ENCODE data around the gene CNTNAP2. TPM values are rescaled to one million over a fixed set of nuclear protein-coding genes. Genes with fewer than 3 reads are reported as not detected.
A peak's percentile ranks its signal among the peaks of the same experiment; 100 is the strongest.

Gene CNTNAP2
- total RNA-seq: 0.25 and 2.8 TPM in 2 replicates

GRCh38 chr7:146116521-146117222 lies at the start of gene CNTNAP2:
TSS of gene CNTNAP2 (plus strand) at chr7:146116801. CDS start at chr7:146116877, 76 bp downstream.
- DNase-seq (ENCODE audit: low read depth in 2 of 2): no peak

- no peak for DNase-seq (ENCODE audit: low read depth in 2 of 2)
Observed at GRCh38 chr7:146067880-146068279, 48.7 kb upstream of the CNTNAP2 start.

- DNase-seq (ENCODE audit: low read depth in 2 of 2): no peak
Observed at GRCh38 chr7:146074195-146074765, 42.3 kb upstream of the CNTNAP2 start.

DNA sequence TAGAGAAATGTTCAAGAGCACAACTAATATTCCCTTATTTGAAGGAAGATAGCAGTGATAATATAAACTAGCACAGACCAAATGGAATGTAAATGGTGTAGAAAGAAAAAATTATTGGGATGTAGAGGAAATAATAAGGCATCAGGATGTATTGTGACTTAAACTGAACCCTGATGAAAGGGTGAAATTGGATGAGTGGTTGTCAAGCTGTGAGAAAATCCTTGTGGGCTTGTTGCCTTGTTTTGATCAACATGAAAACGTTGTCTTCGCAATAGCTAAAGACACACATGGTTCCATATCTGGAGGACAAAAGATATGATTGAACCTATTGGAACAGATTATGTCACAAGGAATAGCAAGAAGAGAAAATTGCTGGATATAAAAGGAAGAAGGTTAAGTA lies 40.3 kb upstream of the CNTNAP2 start:
- DNase-seq (ENCODE audit: low read depth in 2 of 2): no peak

GRCh38 chr7:146084086-146084485 lies 32.5 kb upstream of the CNTNAP2 start:
- no peak for DNase-seq (ENCODE audit: low read depth in 2 of 2)

DNA sequence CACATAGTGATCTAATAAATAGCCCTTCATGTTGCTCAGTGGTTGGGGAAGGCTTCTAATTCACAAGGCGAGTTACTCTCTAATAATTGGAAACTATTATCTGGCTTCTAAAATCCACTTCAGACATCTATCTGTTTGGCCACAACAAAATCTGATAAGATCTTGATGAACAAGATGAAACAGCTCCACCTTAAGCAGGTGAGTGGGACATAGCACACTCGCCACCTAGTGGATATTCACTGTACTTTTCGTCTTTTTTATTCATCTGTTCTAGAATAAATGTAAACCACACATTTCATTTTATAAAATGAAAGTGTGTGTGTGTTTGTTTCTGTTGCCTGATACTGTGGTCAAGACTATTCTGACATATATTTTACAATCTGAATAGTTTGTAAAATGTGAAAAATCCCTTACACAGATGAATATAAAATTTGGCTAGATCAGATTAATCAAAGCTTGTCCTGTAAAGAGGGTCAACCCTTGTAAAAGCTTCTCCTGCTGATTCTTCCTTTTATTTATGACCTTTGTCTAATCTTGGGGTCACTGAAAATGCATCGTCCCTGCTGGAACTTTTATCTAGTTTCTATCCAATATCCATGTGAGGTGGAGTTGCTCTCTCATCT lies 26.5 kb upstream of the CNTNAP2 start:
- DNase-seq (ENCODE audit: low read depth in 2 of 2): peak; percentile 12 to 24

DNA sequence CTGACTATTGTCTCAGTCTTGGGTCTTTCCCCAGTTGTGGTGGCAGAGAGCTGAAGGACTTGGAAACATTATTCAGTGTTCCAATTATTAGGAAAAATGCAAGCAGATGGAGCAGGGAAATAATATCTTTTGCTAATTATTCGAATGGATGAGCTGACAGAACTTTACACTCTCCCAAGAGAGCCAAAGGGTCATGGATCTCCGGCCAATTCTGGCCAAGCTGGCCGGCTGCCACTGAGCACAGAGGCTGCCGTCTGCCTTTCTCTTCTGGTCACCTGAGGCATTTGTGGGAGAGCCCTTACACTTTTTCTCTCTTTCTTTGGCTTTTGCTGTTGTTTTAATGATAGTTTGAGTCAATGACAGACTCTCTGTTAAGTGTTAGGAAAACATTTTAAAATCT lies 22.2 kb upstream of the CNTNAP2 start:
- no peak for DNase-seq (ENCODE audit: low read depth in 2 of 2)

GRCh38 chr7:146096994-146097393 lies 19.6 kb upstream of the CNTNAP2 start:
- no peak for DNase-seq (ENCODE audit: low read depth in 2 of 2)

DNA sequence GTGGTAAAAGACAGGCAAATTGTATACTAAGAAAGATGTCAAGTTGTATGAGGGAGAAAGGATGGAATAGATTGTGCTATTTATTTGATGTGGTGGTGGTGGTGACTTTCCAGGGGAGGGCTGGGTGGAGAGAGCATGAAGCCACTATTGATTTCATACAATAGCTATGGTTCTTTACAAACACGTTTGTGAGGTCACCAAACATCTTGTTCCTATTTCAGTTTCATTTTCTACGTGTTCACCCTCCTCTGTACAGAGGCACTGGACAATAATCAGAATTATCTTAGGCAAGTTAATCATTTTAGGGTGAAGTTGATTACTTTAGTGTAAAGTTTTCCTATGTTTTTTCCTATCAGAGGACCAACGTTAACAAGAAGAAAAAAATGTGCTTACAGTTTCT lies 10.3 kb upstream of the CNTNAP2 start:
- DNase-seq (ENCODE audit: low read depth in 2 of 2): no peak

DNA sequence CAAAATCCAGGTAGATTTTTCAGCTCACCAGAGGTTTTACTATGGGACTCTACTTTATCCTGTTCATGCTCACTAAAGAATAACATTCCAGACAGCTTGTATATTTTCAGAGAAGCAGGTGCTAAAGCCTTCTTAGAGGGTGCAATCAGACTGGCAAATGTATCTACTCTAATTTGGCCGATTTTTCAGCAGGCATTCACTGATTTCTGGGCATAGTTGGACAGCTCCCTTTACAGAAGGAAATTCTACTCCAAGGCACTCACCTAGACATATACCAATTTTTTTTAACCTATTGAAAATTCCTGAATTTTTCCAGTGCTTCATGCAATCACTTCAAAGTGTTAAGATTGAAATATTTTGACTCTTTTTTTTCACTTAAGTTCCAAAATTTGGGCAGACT lies 3.8 kb upstream of the CNTNAP2 start:
- no peak for DNase-seq (ENCODE audit: low read depth in 2 of 2)

- DNase-seq (ENCODE audit: low read depth in 2 of 2): no peak
Observed at GRCh38 chr7:146115548-146115850, 1.1 kb upstream of the CNTNAP2 start.

GRCh38 chr7:146115851-146116520 lies 615 bp upstream of the CNTNAP2 start:
- peak in 1 of 2 donors; percentile 27 for DNase-seq (ENCODE audit: low read depth in 2 of 2)

DNA sequence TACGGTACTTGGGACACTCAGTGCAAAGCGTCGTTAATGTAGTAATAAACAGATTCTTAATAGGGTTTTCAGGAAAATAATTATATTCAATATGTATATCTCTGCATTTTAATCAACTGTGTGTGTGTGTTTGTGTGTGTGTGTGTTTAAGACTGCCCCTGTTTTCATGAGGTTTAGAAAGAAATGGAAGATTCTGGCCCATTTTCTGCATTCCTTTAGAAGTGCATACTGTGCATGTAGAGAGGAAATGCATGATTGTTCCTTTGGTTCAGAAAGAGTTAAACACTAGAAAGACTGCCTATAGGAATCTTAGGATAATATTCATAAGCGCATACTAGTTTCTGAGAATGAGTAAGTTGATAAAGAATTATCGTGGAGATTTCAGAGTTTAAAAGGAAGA lies 975 bp downstream of the CNTNAP2 start:
- no peak for DNase-seq (ENCODE audit: low read depth in 2 of 2)

DNA sequence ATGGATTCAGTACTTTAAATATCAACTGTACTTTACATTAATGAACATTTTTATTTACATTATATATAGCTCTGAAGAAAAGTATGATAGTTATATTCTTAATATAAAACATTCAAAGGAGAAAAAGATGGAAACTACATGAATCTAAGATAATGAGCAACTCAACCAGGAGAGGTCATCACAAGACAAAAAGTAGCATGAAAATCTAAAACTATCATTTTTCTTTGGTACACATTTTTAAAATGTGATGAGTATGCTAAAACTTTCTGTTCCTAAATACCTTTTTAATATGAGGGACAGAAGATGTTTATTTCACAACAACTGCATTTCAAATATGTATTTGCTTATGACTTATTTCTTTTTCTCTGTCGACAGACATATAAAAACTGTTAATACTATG lies 2.4 kb downstream of the CNTNAP2 start:
- no peak for DNase-seq (ENCODE audit: low read depth in 2 of 2)

- DNase-seq (ENCODE audit: low read depth in 2 of 2): no peak
Observed at GRCh38 chr7:146123715-146124114, 7.1 kb downstream of the CNTNAP2 start.

DNA sequence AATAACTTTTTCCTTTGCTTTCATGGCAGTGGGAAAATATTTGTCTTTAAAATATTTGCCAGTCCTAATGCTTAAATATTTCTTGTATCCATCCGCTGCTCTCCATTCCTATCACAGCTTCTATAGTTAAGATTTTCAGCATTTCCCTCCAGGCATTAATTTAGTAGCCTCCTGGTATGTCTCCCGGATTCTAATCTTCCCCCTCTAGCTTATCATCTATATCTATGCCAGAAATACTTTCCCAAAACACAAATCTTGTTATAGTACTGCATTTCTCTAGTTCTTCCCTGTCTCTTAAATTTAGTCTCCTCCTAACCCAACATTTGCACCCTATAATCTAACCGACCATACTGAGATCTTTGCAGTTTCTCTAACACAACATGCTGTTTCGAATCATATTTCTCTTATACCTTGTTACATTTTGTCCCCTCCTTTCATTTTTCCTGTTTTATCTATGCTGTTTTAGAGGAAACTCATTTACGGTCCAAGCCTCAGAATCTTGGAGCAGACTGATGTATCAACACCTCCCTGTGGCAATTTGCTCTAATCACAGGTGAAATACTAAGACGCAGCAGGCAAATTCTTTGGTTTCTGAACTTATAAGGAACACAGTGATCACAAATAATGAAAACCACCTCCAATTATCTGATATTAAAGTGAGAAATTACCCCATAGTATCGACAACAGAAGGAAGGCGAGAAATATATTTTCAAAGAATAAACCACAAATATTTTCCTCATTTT lies 10.3 kb downstream of the CNTNAP2 start:
- DNase-seq (ENCODE audit: low read depth in 2 of 2): no peak

DNA sequence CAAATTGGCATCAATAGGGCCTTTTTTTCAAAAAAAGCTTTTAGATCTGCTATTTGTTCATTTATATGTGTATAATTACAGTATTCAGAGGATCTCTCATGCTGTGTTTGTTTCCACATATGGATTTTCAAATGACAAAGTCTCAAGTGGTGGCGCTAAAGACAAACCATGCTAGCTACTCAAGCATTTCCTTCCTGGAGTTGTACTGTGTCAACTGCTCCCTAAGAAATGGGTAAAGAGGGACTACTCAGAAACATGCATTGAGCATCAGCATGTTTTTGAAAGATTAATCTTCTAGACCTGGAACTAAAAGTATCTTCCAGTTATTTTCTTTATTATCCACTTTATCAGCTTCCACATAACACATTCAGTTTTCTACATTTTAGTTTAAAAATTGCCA lies 12.7 kb downstream of the CNTNAP2 start:
- DNase-seq (ENCODE audit: low read depth in 2 of 2): no peak

- no peak for DNase-seq (ENCODE audit: low read depth in 2 of 2)
Observed at GRCh38 chr7:146129997-146130396, 13.4 kb downstream of the CNTNAP2 start.

DNA sequence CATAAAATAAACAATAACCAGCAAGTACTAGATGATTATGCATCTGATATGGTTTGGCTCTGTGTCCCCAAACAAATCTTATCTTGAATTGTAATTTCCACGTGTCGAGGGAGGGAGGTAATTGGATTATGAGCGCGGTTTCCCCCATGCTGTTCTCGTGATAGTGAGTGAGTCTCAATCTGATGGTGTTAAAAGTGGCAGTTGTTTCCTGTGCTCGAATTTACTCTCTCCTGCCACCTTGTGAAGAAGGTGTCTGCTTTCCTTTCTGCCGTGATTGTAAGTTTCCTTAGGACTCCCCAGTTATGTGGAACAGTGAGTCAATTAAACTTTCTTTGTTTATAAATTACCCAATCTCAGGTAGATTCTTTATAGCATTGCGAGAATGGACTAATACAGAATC lies 15.1 kb downstream of the CNTNAP2 start:
- no peak for DNase-seq (ENCODE audit: low read depth in 2 of 2)

DNA sequence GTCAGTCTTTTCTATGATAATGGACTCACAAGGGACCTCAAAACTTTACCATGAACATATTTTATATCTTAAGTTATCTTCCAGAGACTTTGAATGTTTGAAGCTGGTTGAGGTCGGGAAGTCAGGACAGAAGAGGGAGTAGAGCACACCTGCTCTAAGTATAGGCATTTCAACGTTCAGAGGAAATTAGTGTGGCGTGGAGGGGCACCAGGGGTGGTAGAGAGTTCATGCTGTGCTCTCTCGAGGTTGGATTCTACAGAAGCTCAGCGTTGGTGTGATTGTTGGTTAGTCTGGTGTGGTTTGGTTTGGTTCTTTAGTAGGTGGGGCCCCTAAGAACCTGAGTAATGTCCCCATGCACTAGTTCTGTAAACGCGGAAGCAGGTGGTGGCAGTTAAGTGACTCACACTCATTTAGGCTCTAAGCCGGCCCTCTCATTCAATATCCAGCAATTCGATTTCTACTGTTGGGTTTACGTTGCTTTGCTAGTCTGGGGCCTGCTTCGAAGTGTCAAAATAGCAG lies 19.8 kb downstream of the CNTNAP2 start:
- no peak for DNase-seq (ENCODE audit: low read depth in 2 of 2)

- no peak for DNase-seq (ENCODE audit: low read depth in 2 of 2)
Observed at GRCh38 chr7:146138926-146139325, 22.3 kb downstream of the CNTNAP2 start.
